PFSK-1 (cell line): ENCODE measurements around the gene ATP2B2.

Source experiments
- POLR2AphosphoS5 ChIP-seq: IDR thresholded peaks from 2 replicates; pipeline ENCODE4 v1.6.1; 2012; ENCODE audit warnings: low read depth, mild to moderate bottlenecking, control low read depth, low read length, moderate library complexity
- REST ChIP-seq, 2 experiments: IDR thresholded peaks; 2 replicates each; pipeline versions ENCODE4 v1.6.1 to v1.8.0; 2011 to 2012; ENCODE audit warnings: low read depth in 2 of 2, low read length in 2 of 2, control low read depth in 1 of 2, inconsistent platforms in 1 of 2, mild to moderate bottlenecking in 1 of 2, moderate library complexity in 1 of 2; ENCODE audit not compliant: insufficient read depth in 1 of 2

GRCh38 chr3:10507331-10507730, 1.9 kb upstream of the ATP2B2 start:
- no peak for TF ChIP-seq REST (IDR thresholded peaks at IDR 0.05; ENCODE audit: insufficient read depth in 1 of 2, low read depth in 2 of 2, low read length in 2 of 2)
- no peak for TF ChIP-seq POLR2AphosphoS5
